ENCODE measurements around the gene DNMT1.
"Not testable (repeated sequence)": the region's sequence is repeated elsewhere in the genome, so short reads cannot be mapped to it uniquely, and the experiment has no call there.

The DNMT1 gene

DNA sequence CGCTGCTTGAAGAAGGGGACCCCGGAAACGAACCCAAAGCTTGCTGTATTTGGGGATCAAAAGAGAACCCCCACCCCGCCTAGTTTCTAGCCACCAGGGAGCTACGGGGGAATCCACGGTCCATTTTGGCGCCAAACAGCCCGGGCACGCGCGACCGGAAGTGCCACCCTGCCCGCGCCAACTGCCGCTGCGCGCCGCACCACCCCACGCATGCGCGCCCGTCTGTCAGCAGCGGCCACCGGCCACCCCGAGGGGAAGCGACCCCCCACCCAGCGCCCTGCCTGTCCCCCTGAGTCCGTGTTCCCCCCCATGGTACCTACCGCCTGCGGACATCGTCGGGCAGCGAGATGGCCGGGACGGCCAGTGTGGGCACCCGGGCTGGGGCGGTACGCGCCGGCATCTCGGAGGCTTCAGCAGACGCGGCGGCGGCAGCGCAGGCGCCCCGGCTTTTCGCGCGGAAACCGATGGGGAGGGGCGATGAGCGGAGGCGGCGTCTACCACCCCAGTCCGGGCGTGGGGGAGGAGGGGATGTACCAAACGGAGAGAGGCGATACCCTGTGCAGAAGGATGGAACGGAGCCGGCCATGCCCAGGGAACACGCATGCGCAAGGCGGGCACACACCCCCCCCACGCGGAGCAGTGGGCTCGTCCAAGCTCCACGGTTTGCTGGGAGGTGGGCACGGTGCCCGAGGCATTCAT lies at the start of gene DNMT1:
Gene DNMT1 (minus strand): TSS at position 454 of the 699 bp plus-strand sequence. CDS start 54 bp downstream, at position 400.
- DNase-seq: peak; percentile 96 to 97

GRCh38 chr19:10243606-10244005 lies 48.9 kb upstream of the DNMT1 start:
- no peak for DNase-seq

DNA sequence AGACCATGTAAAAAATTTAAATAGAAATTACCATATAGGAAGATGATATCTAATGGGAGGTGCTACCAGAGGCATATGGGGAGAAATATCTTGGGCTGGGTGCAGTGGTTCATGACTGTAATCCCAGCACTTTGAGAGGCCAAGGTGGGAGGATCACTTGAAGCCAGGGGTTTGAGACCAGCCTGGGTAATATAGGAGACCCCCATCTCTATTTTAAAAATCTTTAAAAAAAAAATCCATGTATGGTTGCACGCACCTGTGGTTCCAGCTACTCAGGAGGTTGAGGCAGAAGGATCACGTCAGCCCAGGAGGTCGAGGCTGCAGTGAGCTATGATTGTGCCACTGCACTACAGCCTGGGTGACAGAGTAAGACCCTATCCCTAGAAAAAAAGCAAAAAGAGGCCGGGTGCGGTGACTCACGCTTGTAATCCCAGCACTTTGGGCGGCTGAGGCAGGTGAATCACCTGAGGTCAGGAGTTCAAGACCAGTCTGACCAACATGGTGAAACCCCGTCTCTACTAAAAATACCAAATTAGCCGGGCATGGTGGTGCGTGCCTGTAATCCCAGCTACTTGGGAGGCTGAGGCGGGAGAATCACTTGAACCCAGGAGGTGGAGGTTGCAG lies 47.2 kb upstream of the DNMT1 start:
- not testable (repeated sequence) for DNase-seq

GRCh38 chr19:10238172-10238783 lies 43.5 kb upstream of the DNMT1 start:
- peak; percentile 79 to 94 for DNase-seq

GRCh38 chr19:10237702-10238101 lies 42.9 kb upstream of the DNMT1 start:
- peak in 1 of 2 experiments; percentile 3 for DNase-seq

GRCh38 chr19:10235409-10235808 lies 40.7 kb upstream of the DNMT1 start:
- DNase-seq: not testable (repeated sequence)

GRCh38 chr19:10235003-10235402 lies 40.2 kb upstream of the DNMT1 start:
- no peak for DNase-seq

DNA sequence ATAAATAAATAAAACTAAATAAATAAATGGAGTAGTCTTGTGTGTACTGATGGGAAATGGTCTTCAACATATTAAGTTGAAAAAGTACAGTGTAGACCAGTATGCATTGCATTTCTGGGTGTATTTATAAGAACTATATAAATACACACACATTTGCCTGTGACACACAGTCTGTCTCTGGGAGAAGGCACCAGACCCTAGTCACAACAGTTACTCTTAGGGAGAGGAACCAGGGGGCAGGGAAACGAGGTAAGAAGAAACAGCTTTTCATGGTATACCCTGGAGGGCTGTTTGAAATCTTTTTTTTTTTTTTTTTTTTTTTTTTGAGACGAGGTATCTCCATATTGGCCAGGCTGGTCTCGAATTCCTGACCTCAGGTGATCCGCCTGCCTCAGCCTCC lies 39.2 kb upstream of the DNMT1 start:
- no peak for DNase-seq

- no peak for DNase-seq
Measured at GRCh38 chr19:10231612-10232228, 37.0 kb upstream of the DNMT1 start.

GRCh38 chr19:10230861-10231611 lies 36.3 kb upstream of the DNMT1 start, which contains the start of gene S1PR2:
TSS of gene S1PR2 (minus strand) at chr19:10231331. CDS start at chr19:10224905, 6,426 bp downstream.
- peak; percentile 55 to 66 for DNase-seq

DNA sequence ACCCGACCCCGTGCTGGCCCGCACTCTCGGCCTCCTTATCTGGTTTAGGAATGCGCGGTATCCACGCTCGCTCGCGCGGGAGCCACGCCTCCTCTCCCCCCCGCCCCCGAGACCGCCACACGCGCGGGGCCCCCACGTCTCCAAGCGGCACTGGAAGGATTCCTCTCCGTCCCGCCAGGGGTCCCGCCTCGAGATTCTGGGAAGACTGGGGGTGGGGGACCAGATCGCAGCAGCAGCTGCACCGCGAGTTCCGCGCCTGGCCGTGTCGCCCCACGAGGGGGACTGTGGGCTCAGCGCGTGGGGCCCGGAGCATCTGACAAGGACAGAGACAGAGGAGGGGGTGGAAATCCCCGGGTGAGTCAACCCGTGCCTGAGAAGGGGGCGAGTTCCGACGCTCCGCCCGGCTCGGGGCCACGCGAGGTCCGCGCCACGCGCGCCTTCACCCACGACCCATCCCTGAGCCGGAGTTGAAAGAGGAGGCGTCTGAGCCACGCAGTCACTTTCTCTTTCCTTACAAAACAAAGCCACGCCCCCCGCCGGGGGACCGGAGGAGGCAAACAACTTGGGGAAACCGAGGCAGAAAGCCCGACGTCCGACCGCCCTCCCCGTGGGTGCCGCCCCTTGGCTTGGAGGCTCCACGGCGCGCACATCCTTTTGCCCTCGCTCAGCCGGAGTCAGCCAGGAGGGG lies 35.6 kb upstream of the DNMT1 start:
- no peak for DNase-seq

GRCh38 chr19:10228920-10229319 lies 34.2 kb upstream of the DNMT1 start:
- peak; percentile 26 to 36 for DNase-seq

DNA sequence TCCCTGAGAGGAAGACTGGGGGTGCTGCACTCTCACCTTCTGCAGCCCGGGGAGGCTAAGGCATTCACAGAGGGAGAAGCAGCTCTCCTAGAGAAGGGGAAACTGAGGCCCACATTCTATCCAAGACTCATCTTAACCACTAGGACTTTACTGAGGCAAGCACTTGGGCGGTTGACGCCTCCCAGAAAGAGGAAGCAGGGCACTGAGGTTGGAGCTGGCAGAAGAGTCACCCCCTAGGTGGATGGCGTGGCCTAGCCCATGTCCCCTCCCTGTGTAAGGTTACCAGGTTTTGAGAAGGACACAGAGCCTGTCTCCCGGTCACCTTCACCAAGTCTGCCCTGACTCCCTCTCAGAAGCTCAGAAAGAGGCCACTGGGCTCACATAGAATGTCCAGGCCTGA lies 33.6 kb upstream of the DNMT1 start:
- DNase-seq: no peak

DNA sequence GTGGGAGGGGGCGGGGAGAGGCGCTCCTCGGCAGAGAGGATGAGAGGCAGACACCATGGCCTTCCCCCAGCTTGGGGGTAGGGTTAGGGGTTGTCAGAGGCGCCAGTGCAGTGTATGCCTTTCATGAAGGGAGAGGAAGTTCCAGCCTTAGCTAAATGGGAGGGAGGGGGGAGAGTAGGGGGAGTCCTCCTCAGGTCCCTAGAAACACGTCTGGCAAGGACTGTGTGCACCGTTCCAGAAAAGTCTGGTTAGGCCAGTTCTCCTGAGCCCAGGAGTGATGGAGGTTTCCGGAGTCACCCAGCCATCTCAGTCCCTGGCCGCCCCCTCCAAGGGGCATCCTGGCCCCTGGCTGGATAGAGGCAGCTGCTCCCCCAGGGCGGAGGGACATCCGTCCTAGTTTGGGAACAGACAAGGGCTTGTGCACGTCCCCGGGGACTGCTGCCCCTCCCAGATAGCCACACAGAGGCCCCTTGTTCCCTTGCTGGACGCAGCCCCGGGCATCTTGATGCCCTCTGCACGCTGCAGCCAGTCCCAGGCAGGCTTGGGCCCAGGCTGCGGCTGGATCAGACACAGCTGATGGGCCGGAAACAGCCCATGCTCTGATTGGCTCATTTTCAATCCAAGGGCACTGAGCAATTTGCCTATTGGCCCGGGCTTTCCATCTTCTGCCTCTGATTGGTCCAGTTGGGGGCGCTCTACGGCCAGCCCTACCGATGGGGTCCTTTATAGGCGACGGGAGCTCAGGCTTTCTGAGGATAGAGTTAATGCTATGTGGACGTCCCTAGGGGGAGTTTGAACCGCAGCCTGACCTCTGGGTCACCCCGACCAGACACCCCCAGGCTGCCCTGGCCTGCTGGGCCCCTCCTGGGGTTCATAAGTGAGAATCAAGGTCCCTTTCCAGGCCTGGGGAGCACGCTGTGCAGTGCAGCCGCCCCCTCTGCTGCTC lies 32.5 kb upstream of the DNMT1 start:
- no peak for DNase-seq

- no peak for DNase-seq
Measured at GRCh38 chr19:10226376-10227025, 31.7 kb upstream of the DNMT1 start.

DNA sequence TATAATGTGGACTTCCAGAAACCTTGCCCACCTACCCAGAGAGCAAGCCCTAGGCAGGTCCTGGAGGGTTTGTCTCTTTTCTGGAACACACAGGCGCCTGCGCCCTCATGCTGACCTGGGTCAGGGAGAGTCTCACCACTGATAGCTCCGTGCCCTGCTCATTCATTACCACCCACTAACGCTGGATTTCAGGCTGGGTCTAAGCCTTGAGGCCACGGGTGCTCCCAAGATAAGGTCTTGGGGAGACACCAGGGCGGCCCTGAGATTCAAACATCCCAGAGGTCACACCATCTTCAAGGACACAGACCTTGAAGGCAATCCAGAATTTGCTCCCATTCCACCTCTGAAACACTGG lies 31.2 kb upstream of the DNMT1 start:
- DNase-seq: no peak

DNA sequence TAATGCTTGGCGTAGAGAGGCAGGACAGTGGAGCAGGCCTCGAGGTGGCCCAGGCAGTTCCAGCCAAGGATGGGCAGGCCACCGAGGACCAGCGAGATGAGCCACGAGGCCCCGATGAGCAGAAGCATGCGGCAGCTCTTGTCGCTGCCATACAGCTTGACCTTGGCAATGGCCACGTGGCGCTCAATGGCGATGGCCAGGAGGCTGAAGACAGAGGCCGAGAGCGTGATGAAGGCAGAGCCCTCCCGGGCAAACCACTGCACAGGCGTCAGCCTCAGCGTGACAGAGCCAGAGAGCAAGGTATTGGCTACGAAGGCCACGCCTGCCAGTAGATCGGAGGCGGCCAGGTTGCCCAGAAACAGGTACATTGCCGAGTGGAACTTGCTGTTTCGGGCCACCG lies 29.6 kb upstream of the DNMT1 start:
- DNase-seq: no peak

- DNase-seq: no peak
Measured at GRCh38 chr19:10223488-10224213, 28.9 kb upstream of the DNMT1 start.

DNA sequence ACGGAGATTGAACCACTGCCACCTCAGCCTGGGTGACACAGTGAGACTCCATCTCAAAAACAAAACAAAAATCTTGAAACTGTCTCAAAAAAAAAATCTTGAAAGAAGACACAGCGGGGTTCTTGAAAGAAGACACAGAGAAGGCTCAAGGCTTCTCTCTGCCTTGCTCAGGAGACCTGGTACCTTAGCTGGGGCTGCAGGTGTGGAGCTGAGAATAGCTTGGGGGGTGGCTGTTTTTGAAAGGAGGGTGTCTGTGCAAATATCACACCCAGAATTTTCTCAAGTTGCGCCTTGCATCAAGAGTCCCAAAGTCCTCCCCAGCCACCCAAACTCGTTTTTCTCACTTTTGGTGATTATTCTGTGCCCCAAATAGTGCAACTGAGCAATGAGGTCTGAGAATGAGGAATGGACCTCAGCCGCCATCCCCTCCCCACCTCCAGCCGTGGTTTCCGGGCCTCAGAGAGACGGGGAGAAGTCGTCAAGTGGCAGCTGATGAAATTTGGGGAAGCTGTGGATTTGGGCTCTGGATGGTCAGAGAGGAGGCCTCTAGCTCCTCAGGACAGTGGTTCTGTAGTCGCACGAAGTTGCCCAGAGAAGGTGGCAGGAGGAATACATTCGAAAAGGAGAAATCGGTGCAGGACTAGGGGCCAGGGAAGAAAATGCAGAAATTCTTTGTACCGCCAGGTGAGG lies 27.6 kb upstream of the DNMT1 start:
- DNase-seq: no peak

Data from NCI-H2081 (cell line).